H1 (cell line): ENCODE measurements around the gene DCP1B. TPM values are rescaled to one million over a fixed set of nuclear protein-coding genes. Genes with fewer than 3 reads are reported as not detected.

Source experiments
- CTCF ChIA-PET: fragments of 300-600 bp; sonication (Branson Sonifier 250); formaldehyde crosslinking; loops from one replicate; lab custom pipeline; 2021; ENCODE audit not compliant: partially characterized antibody; lab: Charles Lee
- POLR2A ChIA-PET: fragments of 300-600 bp; sonication (Branson Sonifier 250); formaldehyde crosslinking; loops from one replicate; lab custom pipeline; 2021; ENCODE audit warnings: inconsistent platforms; ENCODE audit not compliant: partially characterized antibody; lab: Charles Lee
- DNase-seq, 2 experiments: peaks; one replicate each; pipeline versions ENCODE4 v3.0.0 to v3.0.0-alpha.2; 2010 to 2022; ENCODE audit warnings: low spot score in 2 of 2, low read depth in 1 of 2, mixed read lengths in 1 of 2
- FAIRE-seq: peaks from 2 replicates; lab custom pipeline; 2011; peaks lifted over from hg19 to GRCh38; lab: Jason Lieb, UNC
- H2AFZ ChIP-seq: 2 replicates; pipeline ENCODE4 v1.8.1; 2012; ENCODE audit warnings: low read length, inconsistent platforms
- H2AK5ac ChIP-seq: 2 replicates; pipeline ENCODE4 v1.6.1; 2013; ENCODE audit warnings: low read depth, low read length
- H2BK120ac ChIP-seq: replicated peaks from 2 replicates; pipeline ENCODE3; 2013; ENCODE audit warnings: low read depth, low read length, inconsistent platforms
- H2BK12ac ChIP-seq: 2 replicates; pipeline ENCODE4 v1.6.1; 2013; ENCODE audit warnings: low read depth, low read length
- H2BK15ac ChIP-seq: 2 replicates; pipeline ENCODE4 v1.6.1; 2013; ENCODE audit warnings: low read length
- H2BK20ac ChIP-seq: 2 replicates; pipeline ENCODE4 v1.6.1; 2013; ENCODE audit warnings: low read length
- H2BK5ac ChIP-seq: 2 replicates; pipeline ENCODE4 v1.6.1; 2013; ENCODE audit warnings: low read depth, low read length
- H3K14ac ChIP-seq: 2 replicates; pipeline ENCODE4 v1.6.1; 2013; ENCODE audit warnings: inconsistent platforms; ENCODE audit not compliant: insufficient read length
- H3K18ac ChIP-seq: 2 replicates; pipeline ENCODE4 v1.6.1; 2013; ENCODE audit warnings: low read length; ENCODE audit errors: extremely low read depth
- H3K23ac ChIP-seq: 2 replicates; pipeline ENCODE4 v1.6.1; 2013; ENCODE audit warnings: inconsistent platforms; ENCODE audit not compliant: insufficient read length
- H3K23me2 ChIP-seq: 2 replicates; pipeline ENCODE4 v1.6.1; 2013; ENCODE audit warnings: low read depth, low read length
- H3K27ac ChIP-seq: 2 replicates; pipeline ENCODE4 v1.6.1; 2011; ENCODE audit warnings: low read depth, low read length, inconsistent platforms
- H3K27me3 ChIP-seq, 4 experiments: replicated peaks in 1 of 4; 1 replicate in 1 of 4; 2 replicates in 3 of 4; pipeline versions ENCODE4 v1.6.1 to v1.8.1; 2011 to 2013; ENCODE audit warnings: low read length in 3 of 4, mild to moderate bottlenecking in 3 of 4, inconsistent platforms in 2 of 4, mixed read lengths in 2 of 4, moderate library complexity in 1 of 4; ENCODE audit not compliant: control insufficient read depth in 3 of 4, insufficient read depth in 3 of 4; ENCODE audit errors: extremely low read depth in 1 of 4
- H3K36me3 ChIP-seq, 4 experiments: 2 replicates each; pipeline versions ENCODE4 v1.6.1 to v1.8.1; 2011 to 2013; ENCODE audit warnings: mild to moderate bottlenecking in 4 of 4, low read length in 3 of 4, moderate library complexity in 2 of 4, control low read depth in 1 of 4, inconsistent platforms in 1 of 4; ENCODE audit not compliant: insufficient read depth in 4 of 4, control insufficient read depth in 2 of 4
- H3K4ac ChIP-seq: replicated peaks from 2 replicates; pipeline ENCODE3; 2013; ENCODE audit warnings: low read length, low read depth, mixed read lengths, inconsistent platforms; ENCODE audit not compliant: insufficient read length
- H3K4me1 ChIP-seq, 4 experiments: replicated peaks in 1 of 4; 1 replicate in 1 of 4; 2 replicates in 3 of 4; pipeline versions ENCODE4 v1.6.1 to v1.8.1; 2011 to 2013; ENCODE audit warnings: low read length in 3 of 4, inconsistent platforms in 2 of 4, mixed read lengths in 1 of 4; ENCODE audit not compliant: insufficient read depth in 4 of 4, control insufficient read depth in 3 of 4
- H3K4me2 ChIP-seq, 2 experiments: 2 replicates each; pipeline versions ENCODE4 v1.6.1 to v1.8.1; 2011 to 2013; ENCODE audit warnings: low read depth in 2 of 2, low read length in 2 of 2, control low read depth in 1 of 2, inconsistent platforms in 1 of 2, mild to moderate bottlenecking in 1 of 2; ENCODE audit not compliant: insufficient read depth in 1 of 2
- H3K4me3 ChIP-seq, 4 experiments: fragments of 200-600, 300-600 bp in 1 of 4; sonication (generic), shearing (Covaris generic), sonication (Bioruptor Twin) in 1 of 4; 2 replicates each; pipeline versions ENCODE4 v1.5.1 to v1.8.1; 2011 to 2016; ENCODE audit warnings: low read length in 4 of 4, low read depth in 3 of 4, control low read depth in 2 of 4, inconsistent platforms in 2 of 4, mild to moderate bottlenecking in 2 of 4, mixed read lengths in 1 of 4, moderate library complexity in 1 of 4; ENCODE audit not compliant: insufficient read depth in 2 of 4; ENCODE audit errors: extremely low read depth in 1 of 4
- H3K56ac ChIP-seq: replicated peaks from 2 replicates; pipeline ENCODE3; 2013; ENCODE audit warnings: low read depth, mild to moderate bottlenecking, mixed read lengths, low read length, inconsistent platforms; ENCODE audit not compliant: insufficient read length
- H3K79me1 ChIP-seq: 2 replicates; pipeline ENCODE4 v1.6.1; 2013; ENCODE audit warnings: low read depth, low read length, control low read depth
- H3K79me2 ChIP-seq, 2 experiments: 2 replicates each; pipeline versions ENCODE4 v1.6.1 to v1.8.1; 2012 to 2013; ENCODE audit warnings: low read length in 2 of 2, mild to moderate bottlenecking in 2 of 2, inconsistent platforms in 1 of 2; ENCODE audit not compliant: insufficient read depth in 2 of 2, control insufficient read depth in 1 of 2
- H3K9ac ChIP-seq, 4 experiments: replicated peaks in 1 of 4; 1 replicate in 1 of 4; 2 replicates in 3 of 4; pipeline versions ENCODE4 v1.6.1 to v1.8.1; 2011 to 2013; ENCODE audit warnings: low read depth in 3 of 4, low read length in 3 of 4, control low read depth in 2 of 4, mild to moderate bottlenecking in 2 of 4, moderate library complexity in 2 of 4, inconsistent platforms in 1 of 4; ENCODE audit errors: extremely low read depth in 1 of 4
- H3K9me3 ChIP-seq, 2 experiments: 2 replicates each; pipeline versions ENCODE4 v1.6.1 to v1.8.1; 2012 to 2013; ENCODE audit warnings: mild to moderate bottlenecking in 2 of 2, moderate library complexity in 2 of 2, control low read depth in 1 of 2, inconsistent platforms in 1 of 2, low read depth in 1 of 2, low read length in 1 of 2, mixed read lengths in 1 of 2; ENCODE audit not compliant: insufficient read depth in 2 of 2
- H4K20me1 ChIP-seq, 2 experiments: replicated peaks in 1 of 2; 2 replicates each; pipeline versions ENCODE3 to v1.8.1; 2011 to 2013; ENCODE audit warnings: inconsistent platforms in 2 of 2, low read length in 2 of 2, mild to moderate bottlenecking in 1 of 2; ENCODE audit not compliant: insufficient read depth in 2 of 2, control insufficient read depth in 1 of 2
- H4K5ac ChIP-seq: 2 replicates; pipeline ENCODE4 v1.6.1; 2013; ENCODE audit warnings: low read length, low read depth, mixed read lengths, inconsistent platforms; ENCODE audit not compliant: insufficient read length
- H4K8ac ChIP-seq: 2 replicates; pipeline ENCODE4 v1.8.0; 2013; ENCODE audit warnings: mild to moderate bottlenecking, moderate library complexity, low read length, inconsistent platforms; ENCODE audit not compliant: insufficient read depth; ENCODE audit errors: extremely low read depth
- H4K91ac ChIP-seq: replicated peaks from 2 replicates; pipeline ENCODE3; 2013; ENCODE audit warnings: low read length, mixed read lengths, inconsistent platforms; ENCODE audit not compliant: insufficient read length
- CHD1 ChIP-seq: IDR thresholded peaks from 2 replicates; pipeline ENCODE4 v1.6.1; 2012; ENCODE audit warnings: low read depth, low read length, improper control_type of control experiment
- JUND ChIP-seq: IDR thresholded peaks from 2 replicates; pipeline ENCODE4 v1.6.1; 2011; ENCODE audit warnings: mild to moderate bottlenecking, improper control_type of control experiment, low read length
- KDM1A ChIP-seq: fragments of 200-600, 300-600 bp; sonication (generic); IDR thresholded peaks from 2 replicates; pipeline ENCODE4 v1.7.1; 2016; ENCODE audit warnings: mild to moderate bottlenecking, low read length, borderline replicate concordance
- NANOG ChIP-seq: IDR thresholded peaks from 2 replicates; pipeline ENCODE4 v1.6.1; 2011; ENCODE audit warnings: low read length, low read depth, mild to moderate bottlenecking, inconsistent platforms; ENCODE audit not compliant: insufficient read depth, poor library complexity, severe bottlenecking
- POLR2A ChIP-seq, 2 experiments: IDR thresholded peaks; 1 replicate in 1 of 2; 2 replicates in 1 of 2; pipeline ENCODE4 v1.6.1; 2011; ENCODE audit warnings: low read depth in 2 of 2, low read length in 2 of 2, mild to moderate bottlenecking in 2 of 2; ENCODE audit errors: control extremely low read depth in 1 of 2
- RNF2 ChIP-seq: fragments of 200-900, 300-1000 bp; sonication (generic); IDR thresholded peaks from 2 replicates; pipeline ENCODE4 v1.7.1; 2016; ENCODE audit warnings: borderline replicate concordance, low read depth, mild to moderate bottlenecking, antibody characterized with exemption, low read length; ENCODE audit not compliant: poor library complexity, severe bottlenecking; ENCODE audit errors: missing control alignments
- SUZ12 ChIP-seq: fragments of 200-600 bp; sonication (generic); IDR thresholded peaks from 2 replicates; pipeline ENCODE4 v1.6.1; 2012; ENCODE audit warnings: mild to moderate bottlenecking, inconsistent platforms, low read length, moderate library complexity, mixed read lengths
- TEAD4 ChIP-seq: IDR thresholded peaks from 2 replicates; pipeline ENCODE4 v1.6.1; 2012; ENCODE audit warnings: low read depth, low read length, inconsistent platforms, mixed read lengths
- WGBS, 2 experiments: shearing (Covaris generic) in 1 of 2; methylation state at CpG; one replicate each; pipeline versions ENCODE4 v1.1.6 to v1.1.7; 2013 to 2015; ENCODE audit warnings: low lambda C conversion rate in 2 of 2, mixed read lengths in 2 of 2, inconsistent platforms in 1 of 2, low coverage in 1 of 2, missing lambda C conversion rate in 1 of 2; ENCODE audit not compliant: insufficient replicate concordance in 2 of 2, insufficient coverage in 1 of 2, insufficient read length in 1 of 2; ENCODE audit errors: extremely low coverage in 1 of 2, missing lambda C conversion rate in 1 of 2; 5-methylcytosine and 5-hydroxymethylcytosine counted together
- polyA plus RNA-seq, 7 experiments: library from polyadenylated mRNA; depleted of rRNA in 3 of 7; stranded (reverse) in 5 of 7; unstranded in 2 of 7; fragments of >200 nt in 5 of 7; fragments of 200-250 nt in 2 of 7; gene quantifications; 1 replicate in 5 of 7; 2 replicates in 1 of 7; 4 replicates in 1 of 7; pipeline versions ENCODE4 v1.2.1 to v1.2.3, GENCODE V29; 2011 to 2013; ENCODE audit warnings: missing spikeins in 2 of 7, mixed read lengths in 2 of 7
- total RNA-seq: library from RNA; stranded (reverse); fragmentation: NEBNext Ultra II Directional; extraction: Animal tissue kit (Norgen Biotek cat#: 25700); gene quantifications from 2 replicates; pipeline ENCODE4 v1.2.1, GENCODE V29; 2021
- TF ChIP-seq, protein P1 (sequence below): IDR thresholded peaks from 2 replicates; pipeline ENCODE4 v1.6.1; 2011; ENCODE audit warnings: low read length, improper control_type of control experiment
- TF ChIP-seq, protein P2 (sequence below): IDR thresholded peaks from 2 replicates; pipeline ENCODE4 v1.6.1; 2012; ENCODE audit warnings: inconsistent platforms
- TF ChIP-seq, protein P3 (sequence below): IDR thresholded peaks from 2 replicates; pipeline ENCODE4 v1.6.1; 2011; ENCODE audit warnings: low read depth, mild to moderate bottlenecking, low read length; ENCODE audit not compliant: insufficient read depth

DCP1B gene
- total and polyA plus RNA-seq, 2 of the 8 experiments (the other 6 are each of a cell fraction or from before 2014, with no cell fraction given), result 14.8 to 29.0 TPM

DNA sequence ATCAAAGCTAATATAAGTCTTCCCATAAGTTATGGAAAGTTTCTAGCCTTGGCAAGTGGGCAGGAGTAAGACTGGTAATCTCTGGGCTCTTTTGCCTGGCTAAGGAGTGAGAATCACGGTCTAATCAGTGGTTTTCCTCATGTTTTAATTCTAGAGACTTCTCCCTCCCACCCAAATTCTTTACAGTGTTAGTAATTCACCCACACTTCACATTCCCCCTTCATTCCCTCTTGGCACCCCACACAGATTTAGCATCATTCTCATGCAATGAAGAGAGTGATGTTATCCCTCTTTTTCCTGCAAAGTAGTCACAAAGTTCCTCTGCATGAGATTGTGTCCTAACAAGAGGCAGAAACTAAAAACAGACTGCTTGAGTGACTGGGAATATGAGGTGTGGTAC lies 57.2 kb downstream of the DCP1B start:
- Histone ChIP-seq H3K9me3 (no peaks in the 10 kb centered on the region), H3K79me2 (no peaks in the 10 kb centered on the region), H3K56ac (no peak overlapping the region), H2BK5ac (no peak overlapping the region), H2BK12ac (no peak overlapping the region), H3K27me3 (no peaks in the 10 kb centered on the region), H2BK20ac (no peak overlapping the region), H2BK120ac (no peak overlapping the region), H4K5ac (no peak overlapping the region), H4K8ac (no peak overlapping the region), H4K91ac (no peak overlapping the region), H4K20me1 (peaks cover 0 to 2% of the 10 kb centered on the region in 2 experiments), H3K9ac (no peak overlapping the region), H3K36me3 (peaks cover 2 to 27% (median 19%) of the 10 kb centered on the region in 4 experiments; a peak in 6 of 8 replicates), H3K23ac (no peak overlapping the region), H3K4ac (no peak overlapping the region), H2AFZ (no peak overlapping the region), H3K14ac (no peak overlapping the region), H2AK5ac (no peak overlapping the region), H3K27ac (no peak overlapping the region), H3K79me1 (no peaks in the 10 kb centered on the region), H3K18ac (no peak overlapping the region), H3K4me2 (peak overlapping the region in 1 of 2 experiments; percentile 52; a peak in 2 of 4 replicates), H3K4me1 (peaks cover 1 to 6% (median 2%) of the 10 kb centered on the region in 4 experiments; a peak in 3 of 7 replicates), H3K4me3 (no peak overlapping the region), H3K23me2 (no peaks in the 10 kb centered on the region), H2BK15ac (no peak overlapping the region)
- 60% methylated on average over 1 of the region's 1 CpG; no CpG with 5 or more reads in 1 of the 2 experiments for WGBS, 2 experiments
- ChIA-PET CTCF (interaction anchor here (1.2 to 1.5 kb wide), 2 partner anchors 146 to 312 kb away, joined by 3 read pairs; no protein-coding TSS in a partner anchor), POLR2A (no interaction called here)
- FAIRE-seq (no peak), DNase-seq (no peak)
- TF ChIP-seq, protein P1, sequence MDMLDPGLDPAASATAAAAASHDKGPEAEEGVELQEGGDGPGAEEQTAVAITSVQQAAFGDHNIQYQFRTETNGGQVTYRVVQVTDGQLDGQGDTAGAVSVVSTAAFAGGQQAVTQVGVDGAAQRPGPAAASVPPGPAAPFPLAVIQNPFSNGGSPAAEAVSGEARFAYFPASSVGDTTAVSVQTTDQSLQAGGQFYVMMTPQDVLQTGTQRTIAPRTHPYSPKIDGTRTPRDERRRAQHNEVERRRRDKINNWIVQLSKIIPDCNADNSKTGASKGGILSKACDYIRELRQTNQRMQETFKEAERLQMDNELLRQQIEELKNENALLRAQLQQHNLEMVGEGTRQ, result no peak
- TF ChIP-seq, protein P2, sequence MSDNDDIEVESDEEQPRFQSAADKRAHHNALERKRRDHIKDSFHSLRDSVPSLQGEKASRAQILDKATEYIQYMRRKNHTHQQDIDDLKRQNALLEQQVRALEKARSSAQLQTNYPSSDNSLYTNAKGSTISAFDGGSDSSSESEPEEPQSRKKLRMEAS, result no peak
- TF ChIP-seq RNF2 (no peak), CHD1 (no peak), SUZ12 (no peak), TEAD4 (no peak), NANOG (no peak), KDM1A (no peak), POLR2A (IDR thresholded peaks at IDR 0.05; ENCODE audit: control extremely low read depth in 1 of 2, low read depth in 2 of 2, low read length in 2 of 2) (no peak), JUND (no peak)
- TF ChIP-seq, protein P3, sequence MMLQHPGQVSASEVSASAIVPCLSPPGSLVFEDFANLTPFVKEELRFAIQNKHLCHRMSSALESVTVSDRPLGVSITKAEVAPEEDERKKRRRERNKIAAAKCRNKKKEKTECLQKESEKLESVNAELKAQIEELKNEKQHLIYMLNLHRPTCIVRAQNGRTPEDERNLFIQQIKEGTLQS, result no peak
